NCI-H146 treated with DMSO at 0.1 percent for 48 hours (cell line): ENCODE results near the gene FRMD8.

Source experiments
- DNase-seq: peaks from one replicate; lab custom pipeline; 2025; ENCODE audit not compliant: unreplicated experiment; lab: John Stamatoyannopoulos, UW

Gene FRMD8

DNA sequence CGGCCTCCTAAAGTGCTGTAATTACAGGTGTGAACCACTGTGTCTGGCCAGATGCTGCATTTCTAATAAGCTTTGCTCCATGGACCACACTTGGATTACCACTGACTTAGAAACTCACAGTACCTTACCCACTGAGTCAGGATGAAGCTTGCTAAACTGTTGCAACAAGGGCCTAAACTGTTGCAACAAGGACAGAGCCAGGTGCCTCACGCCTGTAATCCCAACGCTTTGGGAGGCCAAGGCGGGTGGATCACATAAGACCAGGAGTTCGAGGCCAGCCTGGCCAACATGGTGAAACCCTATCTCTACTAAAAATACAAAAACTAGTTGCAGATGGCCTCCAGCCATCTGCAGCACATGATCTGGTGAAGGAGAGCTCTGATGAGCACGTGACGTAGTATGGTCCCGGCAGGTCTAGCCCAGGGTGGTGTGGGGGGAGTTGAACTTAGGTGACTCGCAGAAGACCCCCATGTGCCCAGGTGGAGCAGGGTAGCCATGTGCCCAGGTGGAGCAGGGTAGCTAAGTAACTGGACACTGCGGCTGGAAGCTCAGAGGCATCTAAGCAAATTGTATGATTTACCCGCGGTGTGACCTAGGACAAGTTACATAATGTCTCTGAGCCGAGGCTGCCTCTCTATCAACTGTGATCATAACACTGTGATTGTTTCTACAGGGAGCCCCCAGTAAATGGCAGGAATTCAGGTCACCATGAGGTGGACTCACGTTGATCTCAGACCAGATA, 12.4 kb upstream of the FRMD8 start:
- no peak for DNase-seq

DNA sequence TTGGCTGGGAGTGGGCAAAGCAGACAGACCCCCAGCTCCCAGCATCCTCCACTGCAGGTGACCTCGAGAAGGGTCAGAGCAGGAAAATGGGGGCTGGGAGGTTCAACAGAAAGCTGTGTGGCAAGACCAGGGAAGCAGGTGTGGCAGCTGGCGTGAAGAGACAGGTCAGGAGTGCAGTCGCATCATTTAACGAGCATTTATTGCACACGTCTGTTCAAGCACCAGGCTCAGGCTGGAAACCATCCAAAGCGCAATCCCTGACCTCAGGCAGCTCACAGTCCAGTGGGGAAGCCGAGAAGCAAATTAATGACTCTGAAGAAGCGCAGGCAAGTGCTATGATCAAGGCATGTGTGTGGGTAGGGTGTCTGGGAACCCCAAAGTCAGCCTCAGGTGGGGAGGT, 11.4 kb upstream of the FRMD8 start:
- DNase-seq = no peak

DNA sequence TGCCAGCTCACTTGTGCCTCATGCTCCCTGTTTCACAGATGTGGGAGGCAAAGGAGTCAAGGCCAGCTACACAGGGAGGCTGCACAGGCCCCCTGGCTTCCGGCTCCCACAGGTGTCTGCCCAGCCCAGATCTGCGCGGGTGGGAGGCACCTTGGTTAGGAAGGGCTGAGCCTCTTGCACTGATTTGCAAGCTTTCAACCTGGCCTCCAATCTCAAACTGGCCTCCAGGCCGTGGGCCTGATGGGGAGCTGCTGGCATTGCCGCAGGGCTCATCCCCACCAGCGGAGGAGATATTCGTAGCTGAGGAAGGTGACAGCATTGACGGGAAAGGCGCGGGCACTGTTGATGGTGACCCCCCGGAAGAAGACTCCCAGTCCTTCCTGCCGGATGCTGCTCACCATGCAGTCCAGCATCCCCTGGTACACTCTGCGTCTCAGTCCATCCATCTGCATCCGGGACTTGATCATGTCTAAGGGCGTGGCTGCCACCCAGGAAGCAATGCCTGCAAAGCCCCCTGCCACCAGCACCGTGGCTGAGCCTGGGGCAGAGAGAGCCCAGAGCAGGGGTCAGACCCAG, 10.2 kb upstream of the FRMD8 start:
- no peak for DNase-seq

DNA sequence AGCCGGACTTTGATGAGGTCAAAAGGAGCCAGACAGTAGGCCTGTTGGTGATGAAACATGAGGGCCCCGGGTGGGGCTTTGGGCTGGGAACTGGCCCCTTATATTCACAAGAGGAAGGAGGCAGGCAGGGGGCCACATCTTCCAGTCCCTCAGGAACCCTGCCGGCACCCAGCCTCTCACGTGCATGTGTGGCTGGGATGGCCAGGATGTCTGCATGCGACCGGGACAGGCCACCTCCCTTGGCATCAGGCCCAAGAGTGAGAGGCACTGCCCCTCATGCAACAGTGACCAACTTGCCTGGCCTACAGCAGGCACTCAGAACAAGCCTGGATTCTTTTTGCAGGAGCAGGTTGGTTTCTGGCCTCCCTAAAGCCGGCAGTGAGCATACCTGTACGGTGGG, 9.4 kb upstream of the FRMD8 start:
- no peak for DNase-seq

GRCh38 chr11:65377777-65378176, 8.7 kb upstream of the FRMD8 start:
- DNase-seq = no peak

DNA sequence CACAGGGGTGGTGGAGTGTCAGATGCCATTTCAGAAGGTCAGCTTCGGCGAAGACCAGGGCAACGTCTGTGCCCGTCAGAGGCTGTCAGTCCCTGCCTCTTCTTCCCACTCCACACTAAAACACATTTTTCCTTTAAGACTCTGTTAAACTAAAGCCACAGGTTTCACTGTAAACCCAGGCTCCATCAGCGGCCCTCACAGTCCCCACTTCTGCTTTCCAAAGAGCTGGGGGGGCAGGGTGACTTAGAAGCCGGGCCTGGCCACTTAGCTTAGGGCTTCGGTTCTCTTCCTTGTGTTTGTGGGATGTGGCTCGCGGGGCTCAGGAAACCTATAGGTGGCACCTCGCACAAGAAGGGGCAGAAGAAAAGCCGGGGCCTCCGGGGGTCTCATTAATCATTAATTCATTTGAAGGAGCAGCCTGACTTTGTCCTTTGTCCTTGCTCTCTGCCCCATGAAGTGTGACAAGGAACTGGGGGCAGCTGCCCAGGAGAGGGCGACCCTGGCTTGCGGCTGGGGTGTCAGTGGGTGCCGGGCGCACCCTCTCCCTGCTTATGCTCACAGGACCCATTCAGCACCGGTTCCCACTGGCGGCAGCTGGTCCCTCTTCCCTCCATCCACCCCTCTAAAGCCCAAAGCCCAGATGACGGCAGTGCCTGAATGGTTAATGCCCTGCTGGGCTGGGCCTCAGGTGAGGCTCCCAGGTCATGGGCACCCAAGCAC, 8.1 kb upstream of the FRMD8 start:
- no peak for DNase-seq

DNA sequence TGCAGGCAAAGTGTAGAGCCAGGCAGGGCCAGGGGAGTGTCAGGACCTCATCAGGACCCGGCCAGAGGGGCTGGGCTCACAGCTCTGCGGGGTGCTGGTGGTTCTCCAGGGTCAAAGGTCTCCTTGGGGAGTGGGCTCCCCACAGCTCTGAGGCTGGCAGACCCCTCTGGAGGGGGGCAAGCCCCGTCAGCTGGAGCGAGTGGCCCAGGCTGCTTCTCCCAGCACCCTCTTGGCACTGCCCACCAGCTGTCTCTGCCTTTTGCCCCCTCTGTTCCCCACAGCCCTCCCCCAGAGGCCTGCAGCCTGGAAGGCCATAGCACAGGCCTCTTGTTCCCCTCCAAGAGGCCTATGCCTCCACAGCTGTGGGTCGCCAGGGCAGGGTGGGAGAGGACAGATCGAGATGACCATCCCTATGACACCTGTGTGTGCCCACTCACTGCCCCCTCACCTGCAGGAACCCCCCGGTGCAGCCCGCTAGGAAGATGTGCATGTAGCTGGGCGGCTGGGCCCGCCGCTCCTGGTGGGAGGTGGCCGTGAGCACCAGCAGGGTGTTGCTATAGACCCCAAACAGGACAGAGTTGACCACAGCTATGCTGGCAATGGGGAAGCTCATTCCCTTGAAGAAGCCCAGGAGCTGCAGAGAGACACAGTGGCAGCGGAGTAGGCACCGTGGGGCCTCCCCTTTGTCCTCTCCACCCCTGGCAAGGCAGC, 7.4 kb upstream of the FRMD8 start:
- no peak for DNase-seq

- DNase-seq = no peak
Observed at GRCh38 chr11:65379698-65380459, 6.6 kb upstream of the FRMD8 start.

DNA sequence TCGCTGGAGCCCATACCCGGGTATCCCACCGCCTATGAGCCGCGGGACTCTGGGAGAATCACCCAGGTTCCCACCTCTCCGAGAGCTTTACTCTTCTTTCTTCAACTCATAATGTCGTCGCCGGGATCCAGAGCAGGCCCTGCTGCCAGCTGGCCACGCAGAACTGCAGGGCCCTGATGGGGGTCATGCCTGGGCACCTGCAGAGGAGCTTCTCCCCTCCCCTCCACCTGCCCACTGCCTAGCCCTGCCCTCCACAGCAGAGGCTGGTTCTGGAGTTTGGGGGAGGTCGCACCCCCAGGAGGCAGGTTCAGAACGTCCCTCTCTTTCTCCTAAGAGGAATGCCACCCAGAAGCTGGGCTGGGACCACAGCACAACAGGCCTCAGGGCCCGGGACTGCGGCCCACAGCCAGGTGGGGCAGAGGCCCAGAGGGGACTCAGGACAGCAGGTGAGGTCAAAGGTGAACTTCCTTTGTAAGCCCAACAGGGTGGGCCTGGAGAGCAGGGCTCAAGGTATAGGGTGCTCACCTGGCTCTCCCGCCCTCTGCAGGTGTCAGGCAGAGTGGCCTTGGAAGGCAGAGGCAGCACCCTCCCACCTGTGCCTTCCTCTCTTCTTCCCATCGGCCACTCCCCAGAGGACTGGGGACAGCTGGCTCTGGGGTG, 5.8 kb upstream of the FRMD8 start:
- DNase-seq = no peak

GRCh38 chr11:65381716-65382032, 4.8 kb upstream of the FRMD8 start:
- DNase-seq = no peak

GRCh38 chr11:65382033-65382803, 4.2 kb upstream of the FRMD8 start, which contains the start of gene SLC25A45:
TSS of gene SLC25A45 (minus strand) at chr11:65382646. CDS start at chr11:65381951, 695 bp downstream.
- peak; percentile 86 for DNase-seq

- peak; percentile 58 for DNase-seq
Observed at GRCh38 chr11:65382804-65383368, 3.6 kb upstream of the FRMD8 start.

DNA sequence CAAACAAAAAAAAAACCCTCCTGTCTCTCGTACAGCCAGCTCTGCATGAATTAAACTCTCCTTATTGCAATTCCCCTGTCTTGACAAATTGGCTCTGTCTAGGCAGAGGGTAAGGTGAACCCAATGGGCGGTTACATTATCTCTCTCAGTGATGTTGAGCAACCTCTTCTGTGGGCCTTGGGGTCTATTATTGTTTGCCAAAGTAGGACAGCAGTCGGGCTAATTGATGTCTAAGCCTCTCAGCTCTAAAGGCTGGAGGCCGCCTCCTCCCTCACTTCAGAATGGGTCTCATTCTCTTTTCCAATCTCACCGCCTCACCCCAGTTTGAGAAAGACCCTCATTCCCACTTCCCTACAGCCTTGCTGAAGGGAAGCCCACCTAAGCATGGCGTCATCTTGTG, 2.7 kb upstream of the FRMD8 start:
- DNase-seq = no peak

DNA sequence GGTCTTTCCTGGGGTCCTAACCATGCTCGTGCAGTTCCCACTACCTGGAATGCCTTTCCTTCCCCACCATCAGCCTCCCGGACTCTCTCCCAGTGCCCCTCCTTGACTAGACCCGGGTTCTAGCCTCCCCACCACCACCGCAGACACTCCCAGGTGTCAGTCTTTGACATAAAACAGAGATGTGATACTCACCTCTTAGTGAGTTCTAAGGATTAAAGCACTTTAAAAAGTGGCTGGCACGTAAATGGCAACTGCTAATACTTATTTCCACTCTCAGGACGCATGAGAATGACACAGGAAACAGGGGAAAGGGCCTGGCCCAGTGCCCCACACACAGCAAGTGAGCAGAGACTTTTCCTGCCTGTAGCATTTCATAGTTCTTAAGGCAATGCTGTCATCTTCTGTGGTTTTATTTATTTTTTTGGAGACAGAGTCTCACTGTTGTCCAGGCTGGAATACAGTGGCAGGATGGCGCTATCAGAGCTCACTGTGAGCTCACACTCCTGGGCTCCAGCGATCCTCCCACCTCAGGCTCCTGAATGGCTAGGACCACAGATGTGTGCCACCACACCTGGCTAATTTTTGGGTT, 2.0 kb upstream of the FRMD8 start:
- no peak for DNase-seq

- DNase-seq = no peak
Observed at GRCh38 chr11:65388731-65389130, 2.3 kb downstream of the FRMD8 start.

- no peak for DNase-seq
Observed at GRCh38 chr11:65389294-65389980, 3.0 kb downstream of the FRMD8 start.

- DNase-seq = no peak
Observed at GRCh38 chr11:65390099-65390941, 3.9 kb downstream of the FRMD8 start.

GRCh38 chr11:65390996-65391395, 4.6 kb downstream of the FRMD8 start:
- no peak for DNase-seq
